Right ventricle myocardium superior (tissue), 1 donor: ENCODE data around the gene DPP6. TPM values are rescaled to one million over a fixed set of nuclear protein-coding genes. Genes with fewer than 3 reads are reported as not detected.

ENCODE experiments used
- ATAC-seq: fragments of 200-7000 bp; cut with Tn5 transposase; one replicate; pipeline ENCODE4 v1.9.1; 2020; ENCODE audit warnings: mild to moderate bottlenecking; ENCODE audit not compliant: poor library complexity
- DNase-seq: peaks from one replicate; pipeline ENCODE4 v3.0.0-alpha.2; 2020
- intact Hi-C: fragments of 100-400 bp; cut with DNase I; formaldehyde crosslinking; loops from one replicate; pipeline ENCODE4 v1.11.2; 2022
- total RNA-seq: library from RNA; stranded (reverse); fragmentation: NEBNext Ultra II Directional; extraction: Animal tissue kit (Norgen Biotek cat#: 25700); gene quantifications from one replicate; pipeline ENCODE4 v1.2.1, GENCODE V29; 2021
- donor health status: DM: no; HTN: yes; CAD: no; lungs with severe emphysema.

DPP6 gene
- total RNA-seq, 1 donor from 2014 or later, result 0.19 TPM

DNA sequence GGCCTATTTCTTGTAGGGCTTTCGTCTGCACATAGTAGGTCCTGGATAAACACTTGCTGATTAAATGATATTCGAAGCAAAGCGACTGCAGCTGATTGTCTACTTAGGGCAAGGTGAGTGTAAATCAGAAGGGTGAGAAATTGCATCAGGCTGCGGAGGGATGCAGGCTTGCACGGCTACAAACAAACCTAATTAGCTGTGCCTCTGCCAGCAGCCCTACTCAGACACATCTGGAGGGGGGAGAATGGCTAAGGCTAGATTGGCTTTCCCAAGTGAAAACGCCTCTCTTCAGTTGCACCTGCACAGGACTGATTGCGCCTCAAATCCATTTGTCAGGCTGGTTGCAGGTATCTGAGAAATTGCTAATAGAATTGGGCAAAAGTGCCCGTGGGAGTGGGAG lies 247.5 kb downstream of the DPP6 start:
- ATAC-seq (no peak), DNase-seq (no peak)
- intact Hi-C loops, result no loop called here

DNA sequence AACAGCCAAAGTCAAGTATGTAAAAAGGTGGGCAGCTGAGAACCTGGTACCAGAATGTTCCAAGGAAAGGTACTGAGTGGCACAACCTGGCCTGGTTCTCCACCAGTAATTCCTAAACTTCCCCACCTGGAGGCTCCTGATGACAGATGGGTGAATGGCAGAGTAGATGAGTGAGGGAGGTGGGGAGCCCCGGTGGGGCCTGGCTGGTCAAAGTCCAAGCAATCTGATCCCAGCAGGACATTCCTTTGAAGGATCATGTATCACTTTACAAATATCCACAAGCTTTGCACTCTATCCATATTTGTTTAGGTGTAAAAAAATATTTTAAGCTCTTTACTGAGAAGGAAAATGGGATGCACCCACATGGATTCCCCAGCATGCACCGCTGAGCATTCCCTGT lies 250.2 kb downstream of the DPP6 start:
- ATAC-seq, result no peak
- DNase-seq, result no peak
- intact Hi-C loops, result no loop called here

DNA sequence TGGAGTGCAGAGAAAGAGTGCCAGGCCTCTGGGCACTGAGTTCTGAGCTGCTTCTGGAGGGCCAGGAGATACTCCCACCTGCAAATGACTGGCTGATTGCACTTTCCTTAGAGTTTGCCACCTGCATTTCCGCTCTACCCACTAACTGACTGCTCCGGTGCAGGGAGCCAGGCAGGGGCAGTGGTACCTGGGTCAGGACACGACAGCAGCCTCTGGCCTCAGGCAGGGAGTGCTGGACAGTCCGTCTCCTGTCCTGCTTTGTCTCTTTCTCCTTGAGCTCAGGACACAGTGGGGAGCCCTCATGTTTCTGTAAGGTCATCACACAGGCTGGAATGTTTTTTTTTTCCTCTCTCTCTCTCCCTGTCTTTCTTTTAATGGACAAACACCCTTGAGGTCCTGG lies 252.0 kb downstream of the DPP6 start:
- DNase-seq, result no peak
- no peak for ATAC-seq
- intact Hi-C loops, result no loop called here

DNA sequence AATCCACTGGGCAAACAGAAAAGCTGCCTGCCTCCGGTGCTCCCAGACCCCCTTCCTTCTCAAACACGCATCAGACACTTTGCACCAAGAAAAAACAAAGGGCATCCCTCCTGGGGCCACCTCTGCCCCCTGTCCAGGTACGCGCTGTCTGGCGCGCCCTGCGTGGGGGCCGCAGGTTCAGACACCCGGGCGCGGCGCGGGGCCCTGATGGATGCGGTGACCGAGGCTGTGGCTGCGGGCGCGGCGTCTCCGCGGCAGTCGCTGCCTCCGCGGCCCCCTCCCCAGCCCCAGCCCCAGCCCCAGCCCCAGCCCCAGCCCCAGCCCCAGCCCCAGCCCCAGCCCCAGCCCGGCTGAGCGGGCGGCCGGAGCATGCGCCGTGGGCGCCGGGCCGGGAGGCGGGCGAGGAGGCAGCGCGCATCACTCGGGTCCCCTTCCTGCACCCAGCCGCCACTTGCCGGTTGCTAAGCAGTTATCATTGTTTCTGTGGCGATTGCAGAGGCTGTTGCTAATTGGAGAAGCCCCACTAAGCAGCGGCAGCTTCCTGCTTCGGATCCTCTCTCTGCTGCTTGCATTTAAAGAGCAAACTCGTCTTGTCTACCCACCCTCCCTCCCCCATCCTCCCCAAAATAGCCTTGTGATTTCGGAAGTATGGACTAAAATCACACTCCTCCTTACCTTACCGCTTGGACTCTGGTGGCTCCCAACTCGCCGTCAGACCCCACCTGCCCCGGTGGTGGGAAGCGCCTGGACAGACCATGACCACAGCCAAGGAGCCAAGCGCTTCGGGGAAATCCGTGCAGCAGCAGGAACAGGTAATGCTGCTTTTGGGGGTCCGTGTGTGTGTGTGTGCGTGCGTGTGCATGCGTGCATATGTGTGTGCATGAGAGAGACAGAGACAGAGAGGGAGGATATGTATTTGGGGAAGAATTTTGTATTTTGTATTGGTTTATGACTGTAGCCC lies 252.8 kb downstream of the DPP6 start:
- ATAC-seq (no peak), DNase-seq (no peak)
- intact Hi-C loops, result no loop called here

DNA sequence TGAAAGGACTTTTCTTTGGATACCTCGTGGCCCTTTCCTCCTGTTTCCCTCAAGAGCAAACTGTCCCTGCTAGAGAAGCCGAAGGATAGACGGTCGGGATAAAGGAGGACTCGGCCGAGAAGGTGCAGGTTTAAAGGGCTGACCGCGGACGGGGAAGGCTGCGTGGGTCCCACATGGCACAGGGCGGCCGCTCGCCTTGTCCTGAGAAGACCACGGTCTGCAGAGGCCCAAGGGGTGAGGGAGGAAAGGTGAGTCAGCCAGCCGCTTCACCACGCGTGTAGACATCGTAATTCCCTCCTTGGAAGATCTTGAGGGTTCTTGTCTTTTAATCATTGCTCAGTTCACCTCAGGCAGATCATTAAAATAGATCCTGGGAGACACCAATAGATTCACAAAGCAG lies 253.8 kb downstream of the DPP6 start:
- intact Hi-C loops, result no loop called here
- DNase-seq, result no peak
- ATAC-seq, result no peak

DNA sequence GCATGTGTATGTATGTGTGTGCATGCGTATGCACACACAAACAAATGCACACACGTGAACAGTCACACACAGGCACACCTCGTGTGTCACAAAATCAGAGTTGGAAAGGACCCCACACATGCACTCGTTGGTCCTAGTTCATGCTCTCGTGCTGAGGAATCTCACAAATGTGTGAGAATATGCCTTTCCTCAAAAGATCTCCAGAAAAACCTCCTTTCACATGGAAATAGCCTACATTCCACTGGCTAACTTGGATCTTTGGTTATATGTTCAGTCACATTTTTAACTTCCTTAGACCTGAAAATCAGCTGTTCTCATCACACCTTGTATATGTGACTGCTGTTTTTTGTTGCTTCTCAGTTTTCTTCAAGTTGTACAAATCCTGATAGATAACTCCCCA lies 256.7 kb downstream of the DPP6 start:
- no peak for ATAC-seq
- intact Hi-C loops, result no loop called here

DNA sequence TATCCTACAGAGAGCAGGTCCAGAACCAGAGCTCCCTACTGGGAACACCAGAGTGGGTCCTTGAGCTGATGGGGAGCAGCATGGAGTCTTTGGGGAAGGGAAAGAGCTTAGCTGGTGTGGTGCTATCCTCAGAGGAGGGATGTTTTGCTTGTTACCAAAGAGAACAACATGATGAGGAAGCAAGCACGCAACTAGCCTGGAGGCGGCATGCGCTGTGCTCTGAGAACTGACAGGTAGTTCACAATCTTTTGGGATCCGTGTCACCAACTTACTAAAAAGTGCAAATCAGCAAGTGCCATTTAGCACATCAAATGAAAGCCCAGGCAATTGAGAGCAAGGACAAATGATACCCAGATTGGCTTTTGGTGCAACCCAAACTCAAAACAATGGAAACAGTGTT lies 257.9 kb downstream of the DPP6 start:
- DNase-seq, result no peak
- intact Hi-C loops, result no loop called here
- ATAC-seq, result no peak

More for the DNA sequence above, 256.7 kb downstream of the DPP6 start:
- DNase-seq, result no peak

DNA sequence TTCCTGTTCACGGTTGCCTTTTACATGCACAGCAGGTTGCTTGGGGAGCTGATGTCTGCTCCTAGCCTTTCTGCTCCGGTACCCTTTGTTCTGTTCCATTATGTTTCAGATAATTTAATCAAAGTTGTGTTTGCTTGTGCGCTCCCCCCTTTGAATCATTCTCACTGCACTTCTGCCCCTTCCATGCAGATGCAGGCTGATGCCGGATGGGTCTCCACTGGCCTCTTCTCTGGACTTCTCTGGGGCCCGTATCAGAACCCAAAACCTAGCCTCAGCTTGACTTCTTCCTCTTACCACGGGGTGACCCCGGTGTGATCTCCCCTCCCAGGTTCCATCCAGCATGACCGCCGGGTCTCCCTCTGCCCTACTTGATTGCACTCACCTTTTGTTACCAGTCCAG lies 272.0 kb downstream of the DPP6 start:
- no peak for ATAC-seq

DNA sequence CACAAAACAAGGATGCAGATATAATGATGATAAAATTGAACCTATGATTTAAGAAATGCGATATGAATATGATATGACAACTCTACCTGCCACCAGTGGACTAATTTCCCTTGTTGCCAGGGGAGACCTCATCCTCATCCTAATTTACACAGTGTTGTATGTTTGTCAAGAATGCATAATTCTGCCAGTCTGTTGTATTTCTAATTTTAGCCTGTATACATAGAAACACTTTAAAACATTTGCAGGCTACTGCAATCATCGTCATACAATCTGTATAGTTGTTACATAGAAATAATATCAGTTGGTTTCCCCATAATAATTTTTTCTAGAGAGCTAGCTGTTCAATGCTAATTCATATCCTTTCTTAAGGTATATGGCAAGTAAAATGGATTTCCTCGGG lies 274.2 kb downstream of the DPP6 start:
- ATAC-seq (no peak), DNase-seq (no peak)
- intact Hi-C loops, result no loop called here

More for the DNA sequence above, 272.0 kb downstream of the DPP6 start:
- intact Hi-C loops, result no loop called here
- DNase-seq, result no peak

DNA sequence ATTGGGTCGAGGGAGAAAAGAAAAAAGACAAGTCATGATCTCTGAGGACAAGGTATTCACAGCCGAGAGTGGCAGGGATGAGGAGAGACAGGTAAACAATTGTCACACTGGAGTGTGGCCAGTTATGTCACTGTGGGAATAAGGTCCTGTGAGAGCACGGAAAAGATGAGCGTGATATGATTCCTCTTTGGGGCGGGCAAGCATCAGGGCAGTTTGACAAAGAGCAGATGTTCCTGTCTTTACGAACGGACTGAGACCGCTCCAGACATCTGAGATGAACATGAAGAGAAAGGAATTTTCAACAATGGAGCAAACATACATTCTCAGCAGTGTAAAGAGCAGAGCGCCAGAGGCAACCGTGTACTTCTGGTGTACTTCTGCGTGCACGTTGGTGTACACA lies 278.1 kb downstream of the DPP6 start:
- intact Hi-C loops, result no loop called here
- no peak for ATAC-seq

DNA sequence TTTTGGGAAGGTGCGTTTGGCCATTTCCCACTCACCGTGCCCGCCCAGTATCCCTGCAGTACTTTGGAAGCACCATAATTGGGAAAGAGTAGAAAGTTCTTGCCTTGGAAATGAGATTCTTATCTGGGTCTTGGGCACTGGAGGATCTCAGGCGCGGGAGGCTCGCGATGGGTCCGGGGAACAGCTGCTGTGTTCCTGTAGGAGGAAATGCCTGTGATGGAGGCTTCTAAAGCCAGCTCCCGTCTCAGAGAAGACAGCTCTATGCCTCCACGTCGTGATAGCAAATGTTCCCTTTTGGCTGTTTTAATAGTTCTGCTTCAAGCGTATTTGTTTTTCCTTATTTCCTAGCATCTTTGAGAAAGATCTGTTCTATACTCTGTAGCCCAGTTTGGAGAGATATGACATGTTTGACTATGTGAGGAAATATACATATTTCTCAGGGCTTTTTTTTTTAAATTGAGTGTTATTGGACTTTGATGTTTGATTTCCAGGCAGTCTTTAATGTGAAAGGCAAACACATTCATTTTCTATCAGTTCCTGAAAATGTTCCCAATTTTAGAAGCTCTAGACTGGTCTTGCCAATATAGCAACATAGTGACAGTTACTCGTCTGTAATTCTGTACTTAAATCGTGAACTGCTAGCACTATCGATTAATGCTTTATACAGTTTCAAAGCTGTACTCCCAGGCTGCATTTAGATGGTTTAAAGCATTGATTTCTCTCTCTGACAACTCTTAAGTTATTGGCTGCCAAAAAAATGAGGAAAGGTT lies 280.8 kb downstream of the DPP6 start:
- no peak for ATAC-seq
- intact Hi-C loops, result no loop called here
- no peak for DNase-seq

More for the DNA sequence above, 278.1 kb downstream of the DPP6 start:
- DNase-seq, result no peak

DNA sequence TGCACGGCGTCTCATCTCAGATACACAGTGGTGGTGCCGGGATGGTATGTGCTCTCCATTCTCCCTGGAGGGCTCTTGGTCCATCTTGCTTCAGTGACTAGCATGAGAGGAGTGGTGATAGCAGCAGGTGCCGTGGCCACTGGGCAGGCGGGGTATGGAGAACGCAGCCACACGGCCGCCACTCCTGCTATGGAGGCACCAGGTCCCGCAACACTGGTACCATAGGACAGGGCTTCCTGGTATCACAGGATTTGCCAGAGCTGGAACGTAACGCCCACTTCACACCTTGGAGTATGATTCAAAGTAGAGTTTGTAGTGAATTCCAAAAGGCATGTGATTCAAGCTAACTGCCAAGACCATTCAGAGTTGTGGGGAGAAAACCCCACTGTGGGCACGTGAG lies 284.1 kb downstream of the DPP6 start:
- no peak for DNase-seq
- intact Hi-C loops, result no loop called here
- no peak for ATAC-seq

DNA sequence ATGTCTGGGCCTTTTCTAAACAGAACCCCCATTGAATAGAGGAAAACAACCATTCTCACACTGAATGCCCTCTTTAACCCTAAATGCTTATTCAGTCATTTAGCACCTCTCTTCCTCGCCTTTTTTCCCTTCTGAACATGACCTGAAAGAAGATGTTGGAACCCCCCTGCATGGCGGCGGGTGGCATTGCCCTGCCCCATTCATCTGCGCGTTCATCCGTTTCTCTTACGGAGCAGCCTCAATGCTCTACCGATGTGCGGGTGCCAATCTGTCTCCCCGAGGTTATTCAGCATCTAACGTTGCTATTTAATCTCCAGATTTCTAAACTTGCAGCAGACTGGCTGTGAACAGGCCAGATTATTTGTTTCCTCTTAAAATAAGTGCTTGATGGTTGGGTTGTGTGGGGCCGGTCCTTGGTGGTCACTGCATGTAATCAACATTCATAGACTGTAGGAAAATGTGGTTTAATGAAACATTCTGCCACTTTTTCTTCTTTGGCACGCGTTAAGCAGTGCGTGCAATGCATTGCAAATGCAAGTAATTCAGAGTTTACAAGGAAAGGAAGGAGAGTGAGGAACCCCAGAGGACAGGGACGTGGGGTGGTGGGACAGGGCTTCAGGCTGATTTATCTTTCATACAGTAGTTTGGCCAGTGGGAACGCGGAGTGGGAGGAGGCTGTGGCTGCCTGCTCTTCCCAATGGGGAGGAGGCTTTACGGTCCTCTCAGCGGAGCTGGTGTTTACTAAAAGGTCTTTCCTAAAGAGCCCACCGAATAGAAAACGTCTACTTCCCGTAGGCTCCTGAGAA lies 286.7 kb downstream of the DPP6 start:
- intact Hi-C loops, result no loop called here
- no peak for ATAC-seq
- DNase-seq, result no peak

DNA sequence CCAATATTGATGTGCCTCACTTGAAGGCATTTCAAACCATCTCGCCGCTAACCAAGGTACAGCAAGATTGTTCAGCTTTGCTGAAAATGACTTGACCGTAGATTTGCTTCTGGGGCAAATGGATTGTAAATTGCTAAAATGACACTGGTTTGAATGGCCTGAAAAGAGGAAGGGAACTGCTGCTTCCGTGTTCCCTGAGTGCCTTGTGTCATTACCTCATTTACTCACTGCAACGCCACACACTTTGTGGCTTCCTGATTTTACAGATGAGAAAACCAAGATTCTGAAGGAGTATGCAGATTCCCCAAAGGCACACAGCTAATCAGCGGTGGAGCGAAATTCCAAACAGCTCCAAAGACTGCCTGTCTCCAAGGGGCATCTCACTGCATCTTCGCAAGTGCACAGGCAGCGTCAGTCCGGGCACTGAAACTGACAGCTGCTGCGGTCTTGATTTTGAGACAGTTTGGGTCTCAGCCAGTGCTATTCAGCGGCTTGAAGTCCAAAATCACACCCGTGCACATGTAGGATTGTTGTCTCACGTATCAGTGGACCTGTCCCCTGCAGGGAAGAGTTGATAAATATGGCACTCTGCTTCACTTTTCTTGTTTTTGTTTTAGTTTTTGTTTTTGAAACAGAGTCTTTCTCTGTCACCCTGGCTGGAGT lies 290.9 kb downstream of the DPP6 start:
- ATAC-seq (no peak), DNase-seq (no peak)
- intact Hi-C loops, result no loop called here

DNA sequence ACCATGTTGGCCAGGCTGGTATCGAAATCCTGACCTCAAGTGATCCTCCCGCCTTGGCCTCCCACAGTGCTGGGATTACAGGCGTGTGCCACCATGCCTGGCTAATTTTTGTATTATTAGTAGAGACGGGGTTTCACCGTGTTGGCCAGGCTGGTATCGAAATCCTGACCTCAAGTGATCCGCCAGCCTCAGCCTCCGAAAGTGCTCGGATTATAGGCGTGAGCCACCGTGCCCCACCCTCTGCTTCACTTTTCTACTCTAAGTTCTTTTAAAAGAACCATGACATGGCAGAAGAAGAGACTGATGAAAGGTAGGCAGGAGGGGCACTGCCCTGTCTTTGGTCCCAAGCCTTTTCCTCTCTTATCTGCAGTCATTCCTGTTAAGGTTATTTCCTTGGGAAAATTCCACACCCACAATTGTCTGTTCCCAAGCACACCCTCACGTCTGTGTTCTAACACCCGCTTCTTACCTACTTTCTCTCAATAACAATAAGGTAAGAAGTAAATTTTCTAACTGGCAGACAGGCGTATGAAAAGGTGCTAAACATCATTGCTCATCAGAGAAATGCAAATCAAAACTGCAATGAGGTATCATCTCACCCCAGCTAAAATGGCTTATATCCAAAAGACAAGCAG lies 291.7 kb downstream of the DPP6 start:
- intact Hi-C loops, result no loop called here
- ATAC-seq, result no peak
- no peak for DNase-seq

DNA sequence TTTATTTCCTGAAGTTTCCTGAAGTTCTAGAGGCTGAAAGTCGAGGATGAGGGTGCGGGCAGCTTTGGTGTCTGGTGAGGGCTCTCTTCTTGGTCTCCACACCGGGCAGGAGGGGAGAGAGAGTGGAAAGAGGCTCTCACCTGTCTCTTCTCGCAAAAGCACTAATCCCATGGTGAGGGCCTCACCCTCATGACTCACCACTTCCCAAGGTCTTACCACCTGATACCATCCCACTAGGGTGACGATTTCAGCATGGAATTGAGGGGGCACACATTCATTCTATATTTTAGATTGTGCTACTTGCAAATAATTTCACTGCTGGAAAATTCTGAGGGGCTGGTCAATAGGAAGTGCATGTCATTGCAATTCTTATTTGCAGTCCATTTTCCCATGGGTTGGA lies 292.9 kb downstream of the DPP6 start:
- intact Hi-C loops, result no loop called here
- no peak for DNase-seq
- no peak for ATAC-seq

DNA sequence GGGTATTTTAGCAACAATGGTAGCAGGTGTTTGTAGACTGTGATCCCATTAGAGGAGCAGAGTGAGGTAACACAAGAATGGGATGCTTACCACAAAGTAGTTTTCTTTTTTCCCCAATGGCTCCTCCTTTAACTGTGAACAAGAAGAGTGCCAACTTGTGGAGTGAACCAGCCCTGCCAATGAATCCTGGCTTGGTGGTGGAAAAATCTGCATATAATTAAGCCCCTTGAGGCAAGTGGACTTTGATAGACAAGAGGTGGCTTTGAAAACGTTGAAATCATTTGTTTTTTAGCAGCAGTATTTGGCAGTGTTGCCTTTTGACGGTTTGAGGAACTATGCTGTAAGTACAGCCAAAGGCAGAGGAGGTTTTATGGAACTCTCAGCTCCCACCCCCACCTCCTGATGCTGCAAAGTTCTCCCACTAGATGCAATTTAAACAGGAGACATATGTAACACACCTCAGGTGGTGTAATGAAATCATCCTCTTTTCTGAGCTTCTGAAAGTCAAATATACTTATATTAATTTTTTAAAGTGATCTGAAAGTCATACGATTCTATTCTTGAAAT lies 295.6 kb downstream of the DPP6 start:
- DNase-seq, result no peak
- intact Hi-C loops, result no loop called here
- ATAC-seq, result no peak

DNA sequence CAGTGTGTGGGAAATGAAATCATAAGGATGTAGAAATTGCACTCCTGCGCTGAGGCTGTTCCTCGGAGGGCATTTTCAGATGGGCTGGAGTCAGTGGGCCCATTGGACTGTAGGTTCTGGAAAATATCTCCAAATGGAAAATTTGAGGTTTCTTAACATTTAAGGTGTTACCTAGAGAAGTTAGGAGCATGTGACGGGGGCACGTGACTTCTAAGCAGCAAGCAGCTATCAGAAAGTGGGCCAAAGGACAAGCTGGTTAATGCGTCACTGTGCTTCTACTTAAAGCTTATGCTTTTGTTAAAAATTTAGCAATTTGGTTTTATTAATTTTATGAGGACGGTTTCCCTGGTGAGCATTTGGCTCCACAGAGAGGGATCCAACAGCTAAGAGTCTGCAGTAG lies 298.7 kb downstream of the DPP6 start:
- intact Hi-C loops, result no loop called here
- DNase-seq, result no peak
- ATAC-seq, result no peak
